AG04449 (cell line): ENCODE results near the gene METTL25.
A peak's percentile ranks its signal among the peaks of the same experiment; 100 is the strongest.
"Not testable (repeated sequence)": the region's sequence is repeated elsewhere in the genome, so short reads cannot be mapped to it uniquely, and the experiment has no call there.

Experiments
- CTCF ChIA-PET: fragments of 350-600 bp; formaldehyde crosslinking; extraction: SDS; loops from one replicate; lab custom pipeline; 2021; ENCODE audit warnings: antibody characterized with exemption; lab: Yijun Ruan, JAX
- POLR2A ChIA-PET: fragments of 400-600, 350-600 bp; formaldehyde crosslinking; extraction: SDS; loops from one replicate; lab custom pipeline; 2020; ENCODE audit warnings: antibody characterized with exemption, inconsistent platforms; lab: Yijun Ruan, JAX
- DNase-seq: peaks from one replicate; pipeline ENCODE4 v3.0.0-alpha.2; 2010; ENCODE audit warnings: low read depth, low spot score
- H3K4me3 ChIP-seq: 2 replicates; pipeline ENCODE4 v1.5.1; 2011; ENCODE audit warnings: low read depth, mild to moderate bottlenecking, control low read depth, low read length
- TF ChIP-seq, protein P1 (sequence below): IDR thresholded peaks from one replicate; pipeline ENCODE4 v1.5.1; 2011; ENCODE audit warnings: mild to moderate bottlenecking, moderate library complexity, low read length, control low read depth, inconsistent platforms; ENCODE audit not compliant: insufficient read depth; ENCODE audit errors: missing control alignments

METTL25 gene

DNA sequence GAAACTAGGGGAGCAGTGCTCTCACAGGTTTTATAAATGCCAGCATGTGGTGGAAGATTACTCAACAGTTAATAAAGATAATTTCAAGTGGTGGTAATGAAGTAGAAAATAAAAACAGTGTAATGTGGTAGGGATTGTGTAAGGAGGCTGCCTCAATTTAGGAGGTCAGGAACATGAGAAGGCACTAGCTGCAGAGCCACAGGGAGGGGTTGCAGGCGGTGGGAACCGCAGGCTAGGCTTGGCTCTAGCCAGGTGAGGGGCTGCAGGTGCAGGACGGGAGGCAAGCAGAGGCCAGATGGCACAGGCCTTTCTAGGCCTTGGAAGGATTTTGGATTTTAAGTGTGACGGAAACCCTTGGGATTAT is 768 bp downstream of the METTL25 start:
- POLR2A ChIA-PET = no interaction called here
- CTCF ChIA-PET = interaction anchor here (0.9 to 2.9 kb wide), 16 partner anchors 9 to 1715 kb away, joined by 3 to 31 read pairs (median 5); no protein-coding TSS in a partner anchor
- TF ChIP-seq, protein P1, sequence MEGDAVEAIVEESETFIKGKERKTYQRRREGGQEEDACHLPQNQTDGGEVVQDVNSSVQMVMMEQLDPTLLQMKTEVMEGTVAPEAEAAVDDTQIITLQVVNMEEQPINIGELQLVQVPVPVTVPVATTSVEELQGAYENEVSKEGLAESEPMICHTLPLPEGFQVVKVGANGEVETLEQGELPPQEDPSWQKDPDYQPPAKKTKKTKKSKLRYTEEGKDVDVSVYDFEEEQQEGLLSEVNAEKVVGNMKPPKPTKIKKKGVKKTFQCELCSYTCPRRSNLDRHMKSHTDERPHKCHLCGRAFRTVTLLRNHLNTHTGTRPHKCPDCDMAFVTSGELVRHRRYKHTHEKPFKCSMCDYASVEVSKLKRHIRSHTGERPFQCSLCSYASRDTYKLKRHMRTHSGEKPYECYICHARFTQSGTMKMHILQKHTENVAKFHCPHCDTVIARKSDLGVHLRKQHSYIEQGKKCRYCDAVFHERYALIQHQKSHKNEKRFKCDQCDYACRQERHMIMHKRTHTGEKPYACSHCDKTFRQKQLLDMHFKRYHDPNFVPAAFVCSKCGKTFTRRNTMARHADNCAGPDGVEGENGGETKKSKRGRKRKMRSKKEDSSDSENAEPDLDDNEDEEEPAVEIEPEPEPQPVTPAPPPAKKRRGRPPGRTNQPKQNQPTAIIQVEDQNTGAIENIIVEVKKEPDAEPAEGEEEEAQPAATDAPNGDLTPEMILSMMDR = no peak
- DNase-seq = no peak
- peak overlapping the region; percentile 93 for H3K4me3 ChIP-seq

DNA sequence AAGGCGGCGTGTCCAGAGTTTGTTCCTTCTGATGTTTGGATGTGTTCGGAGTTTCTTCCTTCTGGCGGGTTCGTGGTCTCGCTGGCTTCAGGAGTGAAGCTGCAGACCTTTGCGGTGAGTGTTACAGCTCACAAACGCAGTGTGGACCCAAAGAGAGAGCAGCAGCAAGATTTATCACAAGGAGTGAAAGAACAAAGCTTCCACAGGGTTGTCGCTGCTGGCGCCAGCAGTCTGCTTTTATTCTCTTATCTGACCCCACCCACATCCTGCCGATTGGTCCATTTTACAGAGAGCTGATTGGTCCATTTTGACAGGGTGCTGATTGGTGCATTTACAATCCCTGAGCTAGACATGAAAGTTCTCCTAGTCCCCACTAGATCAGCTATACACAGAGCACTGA is 2.5 kb downstream of the METTL25 start:
- CTCF ChIA-PET = interaction anchor here (1.8 to 2.1 kb wide), 2 partner anchors 11 to 14 kb away, joined by 3 to 5 read pairs; no protein-coding TSS in a partner anchor

DNA sequence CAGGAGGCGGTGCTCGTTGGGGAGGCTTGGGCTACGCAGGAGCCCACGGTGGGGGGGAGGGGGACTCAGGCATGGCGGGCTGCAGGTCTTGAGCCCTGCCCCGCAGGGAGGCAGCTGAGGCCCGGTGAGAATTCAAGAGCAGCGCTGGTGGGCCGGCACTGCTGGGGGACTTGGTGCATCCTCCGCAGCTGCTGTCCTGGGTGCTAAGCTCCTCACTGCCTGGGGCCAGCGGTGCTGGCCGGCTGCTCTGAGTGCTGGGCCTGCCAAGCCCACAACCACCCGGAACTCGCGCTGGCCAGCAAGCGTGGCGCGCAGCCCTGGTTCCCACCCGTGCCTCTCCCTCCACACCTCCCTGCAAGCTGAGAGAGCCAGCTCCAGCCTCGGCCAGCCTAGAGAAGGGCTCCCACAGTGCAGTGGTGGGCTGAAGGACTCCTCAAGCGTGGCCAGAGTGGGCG is 3.2 kb downstream of the METTL25 start:
- TF ChIP-seq, protein P1 = no peak
- ChIA-PET POLR2A (no interaction called here), CTCF (interaction anchor here (1.8 to 2.1 kb wide), 2 partner anchors 10 to 13 kb away, joined by 3 to 5 read pairs; no protein-coding TSS in a partner anchor)
- no peak for DNase-seq
- no peak overlapping the region for H3K4me3 ChIP-seq

More for the DNA sequence above, 2.5 kb downstream of the METTL25 start:
- DNase-seq, H3K4me3 ChIP-seq, POLR2A ChIA-PET: not testable (repeated sequence)

DNA sequence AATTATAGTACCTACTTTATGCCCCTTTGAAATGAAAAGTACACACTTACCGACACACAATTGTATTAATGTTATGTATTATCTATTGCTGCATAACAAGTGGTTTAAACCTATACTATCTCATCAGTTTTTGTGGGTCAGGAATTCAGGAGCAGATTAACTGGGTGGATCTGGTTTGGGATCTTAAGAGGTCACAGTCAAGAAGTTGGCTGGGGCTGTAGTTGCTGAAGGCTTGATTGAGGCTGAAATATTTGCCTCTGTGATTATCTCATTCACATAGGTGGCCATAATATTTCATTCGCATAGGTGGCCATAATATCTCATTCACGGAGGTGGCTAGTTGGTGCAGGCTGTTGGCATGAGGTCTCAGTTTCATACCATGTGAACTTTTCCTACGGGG is 5.7 kb downstream of the METTL25 start:
- CTCF ChIA-PET = interaction anchor here (0.6 kb wide), 1 partner anchor 13 kb away, joined by 3 read pairs; no protein-coding TSS in a partner anchor
- POLR2A ChIA-PET = no interaction called here

DNA sequence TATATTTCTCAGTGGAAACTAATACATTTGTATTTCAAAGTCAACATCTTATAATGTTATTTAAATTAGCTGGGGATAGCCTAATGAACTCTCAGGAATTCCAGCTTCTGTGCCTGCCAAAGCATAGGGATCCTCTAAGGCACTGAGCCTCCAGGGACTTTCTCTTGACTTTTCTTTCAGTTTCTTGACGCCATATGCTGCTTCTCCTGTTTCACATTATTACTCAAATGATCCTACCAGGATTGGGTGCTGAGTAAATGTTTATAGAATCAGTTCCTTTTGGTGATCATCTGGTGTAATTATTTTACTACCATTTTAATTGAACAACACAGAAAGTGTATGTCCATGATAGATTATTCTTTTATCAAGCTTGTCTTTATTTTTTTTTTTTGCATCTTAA is 7.9 kb downstream of the METTL25 start:
- no peak overlapping the region for H3K4me3 ChIP-seq
- ChIA-PET POLR2A (no interaction called here), CTCF (interaction anchor here (1.5 to 4.3 kb wide), 2 partner anchors 7 to 10 kb away, joined by 4 to 31 read pairs; partner anchors contain the start of genes CCDC59 and METTL25)
- TF ChIP-seq, protein P1 = no peak
- no peak for DNase-seq

More for the DNA sequence above, 5.7 kb downstream of the METTL25 start:
- DNase-seq = no peak
- H3K4me3 ChIP-seq = no peak overlapping the region
- TF ChIP-seq, protein P1 = no peak

DNA sequence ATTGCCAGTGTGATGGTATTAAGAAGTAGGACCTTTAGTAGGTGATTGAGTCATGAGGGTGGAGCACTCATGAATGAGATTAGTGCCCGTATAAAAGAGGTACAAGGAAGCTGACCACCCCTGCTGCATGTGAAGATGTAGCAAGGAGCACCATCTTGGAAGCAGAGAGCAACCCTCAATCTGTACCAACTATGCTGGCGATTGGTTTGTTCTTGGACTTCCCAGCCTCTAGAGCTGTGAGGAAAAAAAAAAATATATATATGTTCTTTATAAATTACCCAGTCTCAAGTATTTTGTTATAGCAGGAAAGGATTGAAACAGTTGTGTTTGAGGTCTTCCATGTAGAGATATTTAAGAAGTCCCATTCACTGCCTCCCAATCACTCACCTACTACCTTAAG is 16.9 kb downstream of the METTL25 start:
- DNase-seq = no peak
- TF ChIP-seq, protein P1 = no peak
- ChIA-PET POLR2A (no interaction called here), CTCF (interaction anchor here (0.9 kb wide), 1 partner anchor 15 kb away, joined by 3 read pairs; no protein-coding TSS in a partner anchor)
- H3K4me3 ChIP-seq = no peak overlapping the region
